ENCODE results near the gene MTERF4.

Gene MTERF4

GRCh38 chr2:241087420-241088268, 14.4 kb downstream of the MTERF4 start:
- Histone ChIP-seq H2BK12ac (ENCODE audit: low read length in 2 of 2) (no peak overlapping the region), H2BK15ac (ENCODE audit: low read depth, poor library complexity, severe bottlenecking) (no peak overlapping the region), H2BK5ac (ENCODE audit: low read depth, low read length, poor library complexity, severe bottlenecking) (no peak overlapping the region), H3K27me3 (ENCODE audit: control insufficient read depth in 1 of 2, insufficient read depth in 1 of 2, low read length in 2 of 2) (no peaks in the 10 kb centered on the region), H2AFZ (ENCODE audit: low read depth, low read length) (no peak overlapping the region), H3K27ac (ENCODE audit: low read length, poor library complexity, severe bottlenecking) (peak overlapping the region; percentile 59), H3K4me1 (ENCODE audit: control insufficient read depth, insufficient read depth, low read depth, low read length) (peaks cover 16% of the 10 kb centered on the region), H3K4ac (ENCODE audit: low read depth in 1 of 2, low read length in 2 of 2) (no peak overlapping the region), H3K14ac (ENCODE audit: low read length in 2 of 2) (no peak overlapping the region), H3K18ac (ENCODE audit: low read depth in 1 of 2, low read length in 2 of 2) (no peak overlapping the region), H3K4me2 (ENCODE audit: low read length, poor library complexity, severe bottlenecking) (peak overlapping the region; percentile 15), H3K4me3 (ENCODE audit: insufficient read depth in 1 of 2, low read depth in 1 of 2, low read length in 2 of 2) (no peak overlapping the region), H3K36me3 (ENCODE audit: control insufficient read depth in 1 of 2, insufficient read depth in 2 of 2, low read depth in 1 of 2, low read length in 2 of 2) (peaks cover 26 to 96% of the 10 kb centered on the region in 2 experiments), H2BK120ac (ENCODE audit: low read depth, low read length) (no peak overlapping the region), H2AK5ac (ENCODE audit: low read length, severe bottlenecking) (no peak overlapping the region), H3K9me3 (ENCODE audit: control insufficient read depth, low read length) (no peaks in the 10 kb centered on the region), H4K91ac (ENCODE audit: low read length) (peak overlapping the region; percentile 3), H4K8ac (ENCODE audit: low read length) (no peak overlapping the region), H3K23ac (ENCODE audit: low read length in 2 of 2) (no peak overlapping the region), H3K9ac (ENCODE audit: low read length) (no peak overlapping the region), H3K79me1 (replicated peaks; ENCODE audit: low read length, poor library complexity, severe bottlenecking) (peaks cover 20% of the 10 kb centered on the region)
- DNase-seq: no peak
- WGBS: 98% methylated on average over 25 of the region's 29 CpGs

GRCh38 chr2:241084856-241085444, 17.1 kb downstream of the MTERF4 start:
- peaks cover 10% of the 10 kb centered on the region for H3K4me1 ChIP-seq (ENCODE audit: control insufficient read depth, insufficient read depth, low read depth, low read length)
- no peak for DNase-seq
- H3K14ac ChIP-seq (ENCODE audit: low read length in 2 of 2): no peak overlapping the region
- no peak overlapping the region for H2BK15ac ChIP-seq (ENCODE audit: low read depth, poor library complexity, severe bottlenecking)
- H3K4me3 ChIP-seq (ENCODE audit: insufficient read depth in 1 of 2, low read depth in 1 of 2, low read length in 2 of 2): no peak overlapping the region
- H2BK120ac ChIP-seq (ENCODE audit: low read depth, low read length): no peak overlapping the region
- no peak overlapping the region for H2BK12ac ChIP-seq (ENCODE audit: low read length in 2 of 2)
- H3K9ac ChIP-seq (ENCODE audit: low read length): no peak overlapping the region
- WGBS: over 99% methylated on average over 4 of the region's 4 CpGs
- H3K27ac ChIP-seq (ENCODE audit: low read length, poor library complexity, severe bottlenecking): no peak overlapping the region
- H4K8ac ChIP-seq (ENCODE audit: low read length): no peak overlapping the region
- H3K4me2 ChIP-seq (ENCODE audit: low read length, poor library complexity, severe bottlenecking): no peak overlapping the region
- H3K4ac ChIP-seq (ENCODE audit: low read depth in 1 of 2, low read length in 2 of 2): no peak overlapping the region
- H3K9me3 ChIP-seq (ENCODE audit: control insufficient read depth, low read length): no peaks in the 10 kb centered on the region
- H2BK5ac ChIP-seq (ENCODE audit: low read depth, low read length, poor library complexity, severe bottlenecking): no peak overlapping the region
- no peak overlapping the region for H2AFZ ChIP-seq (ENCODE audit: low read depth, low read length)
- no peak overlapping the region for H3K23ac ChIP-seq (ENCODE audit: low read length in 2 of 2)
- no peak overlapping the region for H4K91ac ChIP-seq (ENCODE audit: low read length)
- H3K27me3 ChIP-seq (ENCODE audit: control insufficient read depth in 1 of 2, insufficient read depth in 1 of 2, low read length in 2 of 2): no peaks in the 10 kb centered on the region
- H3K18ac ChIP-seq (ENCODE audit: low read depth in 1 of 2, low read length in 2 of 2): no peak overlapping the region
- peaks cover 6% of the 10 kb centered on the region for H3K79me1 ChIP-seq (replicated peaks; ENCODE audit: low read length, poor library complexity, severe bottlenecking)
- H3K36me3 ChIP-seq (ENCODE audit: control insufficient read depth in 1 of 2, insufficient read depth in 2 of 2, low read depth in 1 of 2, low read length in 2 of 2): peaks cover 11 to 94% of the 10 kb centered on the region in 2 experiments
- no peak overlapping the region for H2AK5ac ChIP-seq (ENCODE audit: low read length, severe bottlenecking)

GRCh38 chr2:241083091-241083415, 19.0 kb downstream of the MTERF4 start:
- 91% methylated on average over 5 of the region's 5 CpGs for WGBS

GRCh38 chr2:241082341-241083090, 19.6 kb downstream of the MTERF4 start:
- Histone ChIP-seq H2BK5ac (ENCODE audit: low read depth, low read length, poor library complexity, severe bottlenecking) (no peak overlapping the region), H3K36me3 (ENCODE audit: control insufficient read depth in 1 of 2, insufficient read depth in 2 of 2, low read depth in 1 of 2, low read length in 2 of 2) (peaks cover 3 to 82% of the 10 kb centered on the region in 2 experiments), H2BK15ac (ENCODE audit: low read depth, poor library complexity, severe bottlenecking) (no peak overlapping the region), H3K27ac (ENCODE audit: low read length, poor library complexity, severe bottlenecking) (no peak overlapping the region), H3K23ac (ENCODE audit: low read length in 2 of 2) (peak overlapping the region in 1 of 2 experiments; percentile 90), H2AK5ac (ENCODE audit: low read length, severe bottlenecking) (no peak overlapping the region), H3K9me3 (ENCODE audit: control insufficient read depth, low read length) (no peaks in the 10 kb centered on the region), H2BK12ac (ENCODE audit: low read length in 2 of 2) (no peak overlapping the region), H3K4me3 (ENCODE audit: insufficient read depth in 1 of 2, low read depth in 1 of 2, low read length in 2 of 2) (no peak overlapping the region), H4K91ac (ENCODE audit: low read length) (peak overlapping the region; percentile 18), H3K4me2 (ENCODE audit: low read length, poor library complexity, severe bottlenecking) (no peak overlapping the region), H3K27me3 (ENCODE audit: control insufficient read depth in 1 of 2, insufficient read depth in 1 of 2, low read length in 2 of 2) (no peaks in the 10 kb centered on the region), H3K9ac (ENCODE audit: low read length) (no peak overlapping the region), H3K14ac (ENCODE audit: low read length in 2 of 2) (no peak overlapping the region), H3K4me1 (ENCODE audit: control insufficient read depth, insufficient read depth, low read depth, low read length) (peaks cover 4% of the 10 kb centered on the region), H3K4ac (ENCODE audit: low read depth in 1 of 2, low read length in 2 of 2) (no peak overlapping the region), H2BK120ac (ENCODE audit: low read depth, low read length) (no peak overlapping the region), H3K79me1 (replicated peaks; ENCODE audit: low read length, poor library complexity, severe bottlenecking) (peaks cover 5% of the 10 kb centered on the region), H2AFZ (ENCODE audit: low read depth, low read length) (no peak overlapping the region), H4K8ac (ENCODE audit: low read length) (no peak overlapping the region), H3K18ac (ENCODE audit: low read depth in 1 of 2, low read length in 2 of 2) (no peak overlapping the region)
- no peak for DNase-seq
- 94% methylated on average over 14 of the region's 14 CpGs for WGBS

More at GRCh38 chr2:241083091-241083415, 19.0 kb downstream of the MTERF4 start:
- Histone ChIP-seq H4K91ac (ENCODE audit: low read length) (peak overlapping the region; percentile 18), H3K79me1 (replicated peaks; ENCODE audit: low read length, poor library complexity, severe bottlenecking) (peaks cover 6% of the 10 kb centered on the region), H2AFZ (ENCODE audit: low read depth, low read length) (no peak overlapping the region), H3K9ac (ENCODE audit: low read length) (no peak overlapping the region), H3K9me3 (ENCODE audit: control insufficient read depth, low read length) (no peaks in the 10 kb centered on the region), H2BK5ac (ENCODE audit: low read depth, low read length, poor library complexity, severe bottlenecking) (no peak overlapping the region), H3K14ac (ENCODE audit: low read length in 2 of 2) (no peak overlapping the region), H3K18ac (ENCODE audit: low read depth in 1 of 2, low read length in 2 of 2) (no peak overlapping the region), H2BK12ac (ENCODE audit: low read length in 2 of 2) (no peak overlapping the region), H3K36me3 (ENCODE audit: control insufficient read depth in 1 of 2, insufficient read depth in 2 of 2, low read depth in 1 of 2, low read length in 2 of 2) (peaks cover 4 to 83% of the 10 kb centered on the region in 2 experiments), H2BK15ac (ENCODE audit: low read depth, poor library complexity, severe bottlenecking) (no peak overlapping the region), H3K4me1 (ENCODE audit: control insufficient read depth, insufficient read depth, low read depth, low read length) (peaks cover 7% of the 10 kb centered on the region), H4K8ac (ENCODE audit: low read length) (no peak overlapping the region), H3K4ac (ENCODE audit: low read depth in 1 of 2, low read length in 2 of 2) (no peak overlapping the region), H3K27me3 (ENCODE audit: control insufficient read depth in 1 of 2, insufficient read depth in 1 of 2, low read length in 2 of 2) (no peaks in the 10 kb centered on the region), H2BK120ac (ENCODE audit: low read depth, low read length) (no peak overlapping the region), H3K4me2 (ENCODE audit: low read length, poor library complexity, severe bottlenecking) (no peak overlapping the region), H3K4me3 (ENCODE audit: insufficient read depth in 1 of 2, low read depth in 1 of 2, low read length in 2 of 2) (no peak overlapping the region), H2AK5ac (ENCODE audit: low read length, severe bottlenecking) (no peak overlapping the region), H3K23ac (ENCODE audit: low read length in 2 of 2) (no peak overlapping the region), H3K27ac (ENCODE audit: low read length, poor library complexity, severe bottlenecking) (no peak overlapping the region)
- no peak for DNase-seq

Measured in mesenchymal stem cell (in vitro differentiated cells and primary cell).